SU-DHL-6 (cell line): ENCODE measurements around the gene MAGEB17.

Experiments
- H2AFZ ChIP-seq: fragments of 200-600 bp; sonication (generic); 2 replicates; pipeline ENCODE4 v1.6.1; 2014; ENCODE audit warnings: low read depth, mild to moderate bottlenecking, moderate library complexity, mixed read lengths, antibody characterized with exemption, low read length; ENCODE audit not compliant: severe bottlenecking
- H3F3A ChIP-seq: fragments of 200-600 bp; shearing (Covaris generic); 2 replicates; pipeline ENCODE4 v1.6.0; 2016; ENCODE audit warnings: antibody characterized with exemption, mild to moderate bottlenecking; ENCODE audit not compliant: insufficient read depth
- H3K27ac ChIP-seq: fragments of 200-600 bp; sonication (generic); 2 replicates; pipeline ENCODE4 v1.5.1; 2016; ENCODE audit warnings: low read depth, mild to moderate bottlenecking, low read length, moderate library complexity, mixed read lengths
- H3K27me3 ChIP-seq: fragments of 200-600 bp; sonication (generic), shearing (Covaris generic); 2 replicates; pipeline ENCODE4 v1.6.0; 2014; ENCODE audit warnings: mild to moderate bottlenecking, low read length
- H3K36me3 ChIP-seq: fragments of 200-600 bp; sonication (generic); 2 replicates; pipeline ENCODE4 v1.6.1; 2014; ENCODE audit warnings: mild to moderate bottlenecking, low read length, mixed read lengths
- H3K4me2 ChIP-seq: fragments of 300-600, 200-600 bp; shearing (Covaris generic), sonication (generic); 2 replicates; pipeline ENCODE4 v1.6.0; 2014; ENCODE audit warnings: low read length, low read depth, mild to moderate bottlenecking; ENCODE audit not compliant: poor library complexity, severe bottlenecking
- H3K4me3 ChIP-seq: fragments of 200-600 bp; sonication (generic); 2 replicates; pipeline ENCODE4 v1.5.1; 2014; ENCODE audit warnings: antibody characterized with exemption, low read length, mild to moderate bottlenecking, mixed read lengths; ENCODE audit not compliant: insufficient read depth, poor library complexity, severe bottlenecking
- H3K79me2 ChIP-seq: fragments of 200-600 bp; sonication (generic); 2 replicates; pipeline ENCODE4 v1.6.1; 2014; ENCODE audit warnings: mild to moderate bottlenecking, low read length, moderate library complexity; ENCODE audit not compliant: insufficient read depth
- H3K9ac ChIP-seq: fragments of 200-600 bp; sonication (generic); 2 replicates; pipeline ENCODE4 v1.7.0; 2014; ENCODE audit warnings: mild to moderate bottlenecking, low read length
- H3K9me2 ChIP-seq: fragments of 200-600 bp; sonication (generic); replicated peaks from 2 replicates; pipeline ENCODE4 v1.6.1; 2014; ENCODE audit warnings: low read length; ENCODE audit not compliant: insufficient read depth
- H3K9me3 ChIP-seq: fragments of 200-600 bp; sonication (generic); 2 replicates; pipeline ENCODE4 v1.6.1; 2014; ENCODE audit warnings: low read length, mixed read lengths; ENCODE audit not compliant: insufficient read depth
- H4K20me1 ChIP-seq: fragments of 200-600 bp; sonication (generic); 2 replicates; pipeline ENCODE4 v1.6.1; 2014; ENCODE audit warnings: low read depth, mild to moderate bottlenecking, antibody characterized with exemption, low read length, moderate library complexity, mixed read lengths
- EZH2phosphoT487 ChIP-seq: fragments of 200-600 bp; sonication (generic), shearing (Covaris generic); conservative IDR thresholded peaks from 2 replicates; pipeline ENCODE4 v1.6.1; 2018; ENCODE audit warnings: mild to moderate bottlenecking, antibody characterized with exemption, low read length, moderate library complexity, mixed read lengths
- TF ChIP-seq, protein P1 (sequence below): fragments of 200-600 bp; sonication (generic); IDR thresholded peaks from one replicate; pipeline ENCODE4 v1.5.1; 2017; ENCODE audit warnings: antibody characterized with exemption, mild to moderate bottlenecking, low read length, moderate library complexity; ENCODE audit not compliant: insufficient read depth, poor library complexity, severe bottlenecking

The MAGEB17 gene

DNA sequence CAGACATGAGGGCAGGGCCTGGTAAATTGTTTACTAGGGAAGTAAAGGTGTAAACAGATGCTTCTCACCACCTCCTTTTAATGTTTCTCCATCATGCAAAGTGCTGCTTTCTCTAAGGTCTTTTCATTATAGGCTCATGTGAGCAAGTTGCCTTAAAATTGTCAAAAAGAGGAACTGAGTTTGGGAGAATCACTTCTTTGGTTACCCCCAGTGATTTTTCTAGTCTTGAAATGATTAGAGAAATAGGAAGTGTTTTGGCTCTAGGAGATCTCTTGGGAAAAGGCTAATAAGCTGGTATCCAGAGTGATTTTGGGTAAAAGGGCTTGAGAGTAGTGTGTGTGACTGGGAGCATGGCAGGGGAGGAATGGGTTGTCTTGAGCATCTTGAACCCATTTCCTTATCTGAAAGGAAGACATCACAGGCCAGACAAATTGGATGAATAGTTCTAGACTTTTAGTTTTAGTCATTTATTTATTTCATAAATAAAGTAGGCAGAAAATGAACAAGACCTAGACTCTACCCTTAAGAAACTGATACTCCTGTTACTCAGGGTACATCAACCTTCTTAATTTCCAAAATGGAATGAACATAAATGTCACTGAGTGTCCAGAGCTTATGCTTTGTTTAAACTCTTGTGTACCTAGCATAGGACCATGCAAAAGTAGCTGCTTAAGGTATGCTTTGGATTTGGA lies 29.7 kb upstream of the MAGEB17 start:
- no peak for TF ChIP-seq EZH2phosphoT487
- TF ChIP-seq, protein P1, sequence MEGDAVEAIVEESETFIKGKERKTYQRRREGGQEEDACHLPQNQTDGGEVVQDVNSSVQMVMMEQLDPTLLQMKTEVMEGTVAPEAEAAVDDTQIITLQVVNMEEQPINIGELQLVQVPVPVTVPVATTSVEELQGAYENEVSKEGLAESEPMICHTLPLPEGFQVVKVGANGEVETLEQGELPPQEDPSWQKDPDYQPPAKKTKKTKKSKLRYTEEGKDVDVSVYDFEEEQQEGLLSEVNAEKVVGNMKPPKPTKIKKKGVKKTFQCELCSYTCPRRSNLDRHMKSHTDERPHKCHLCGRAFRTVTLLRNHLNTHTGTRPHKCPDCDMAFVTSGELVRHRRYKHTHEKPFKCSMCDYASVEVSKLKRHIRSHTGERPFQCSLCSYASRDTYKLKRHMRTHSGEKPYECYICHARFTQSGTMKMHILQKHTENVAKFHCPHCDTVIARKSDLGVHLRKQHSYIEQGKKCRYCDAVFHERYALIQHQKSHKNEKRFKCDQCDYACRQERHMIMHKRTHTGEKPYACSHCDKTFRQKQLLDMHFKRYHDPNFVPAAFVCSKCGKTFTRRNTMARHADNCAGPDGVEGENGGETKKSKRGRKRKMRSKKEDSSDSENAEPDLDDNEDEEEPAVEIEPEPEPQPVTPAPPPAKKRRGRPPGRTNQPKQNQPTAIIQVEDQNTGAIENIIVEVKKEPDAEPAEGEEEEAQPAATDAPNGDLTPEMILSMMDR: no peak

DNA sequence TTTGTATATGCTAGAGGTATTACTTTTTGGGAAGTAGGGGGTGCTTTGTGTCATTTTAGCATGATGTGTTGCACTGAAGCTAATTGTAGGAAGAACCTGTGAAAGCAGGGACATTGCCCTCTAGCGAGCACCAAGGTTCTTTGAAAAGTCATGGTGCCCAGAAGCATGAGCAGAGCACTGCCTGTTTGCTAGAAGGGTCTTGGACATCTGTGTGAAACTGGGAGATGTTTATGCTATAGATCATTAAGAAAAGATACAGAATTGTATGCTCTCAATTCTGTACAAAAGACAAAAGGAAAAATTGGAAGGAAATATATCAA lies 29.2 kb upstream of the MAGEB17 start:
- Histone ChIP-seq H3K27ac (no peak overlapping the region), H3K4me2 (peak overlapping the region; percentile 29), H3K9me2 (no peaks in the 10 kb centered on the region), H3K9me3 (no peaks in the 10 kb centered on the region), H3K36me3 (no peaks in the 10 kb centered on the region), H3K79me2 (no peaks in the 10 kb centered on the region), H3K9ac (no peak overlapping the region), H2AFZ (no peak overlapping the region), H4K20me1 (no peaks in the 10 kb centered on the region), H3K27me3 (no peaks in the 10 kb centered on the region), H3F3A (no peaks in the 10 kb centered on the region), H3K4me3 (no peak overlapping the region)
- no peak for TF ChIP-seq EZH2phosphoT487
- TF ChIP-seq, protein P1: peak; percentile 62

More for the DNA sequence above, 29.7 kb upstream of the MAGEB17 start:
- no peak overlapping the region for H3K4me3 ChIP-seq
- no peak overlapping the region for H3K9ac ChIP-seq
- no peaks in the 10 kb centered on the region for H3K27me3 ChIP-seq
- H3K36me3 ChIP-seq: no peaks in the 10 kb centered on the region
- H3K9me3 ChIP-seq: no peaks in the 10 kb centered on the region
- H3K9me2 ChIP-seq: no peaks in the 10 kb centered on the region
- H3K79me2 ChIP-seq: no peaks in the 10 kb centered on the region
- no peaks in the 10 kb centered on the region for H3F3A ChIP-seq
- no peaks in the 10 kb centered on the region for H4K20me1 ChIP-seq
- H3K4me2 ChIP-seq: peak overlapping the region; percentile 29
- peak overlapping the region; percentile 79 for H2AFZ ChIP-seq
- H3K27ac ChIP-seq: no peak overlapping the region

DNA sequence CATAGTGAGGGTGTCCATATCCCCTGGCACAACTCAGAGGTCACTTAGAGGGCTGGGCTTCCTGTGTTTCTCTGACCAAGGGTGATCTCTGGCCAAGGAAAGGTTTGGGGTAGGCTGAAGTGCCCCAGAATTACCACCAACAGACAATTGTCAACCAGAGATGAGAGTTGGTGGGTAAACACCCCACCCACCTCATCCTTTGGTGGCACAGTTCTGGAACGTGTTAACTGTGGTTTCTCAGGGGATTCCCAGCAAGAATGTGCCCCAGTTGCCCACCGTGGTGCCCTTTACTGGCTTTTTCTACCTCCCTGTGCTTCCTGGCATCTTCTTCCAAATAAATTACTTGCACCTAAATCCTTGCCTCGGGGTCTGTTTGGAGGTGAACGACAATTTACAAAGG lies 26.8 kb upstream of the MAGEB17 start:
- Histone ChIP-seq H3K36me3 (no peaks in the 10 kb centered on the region), H3K27me3 (no peaks in the 10 kb centered on the region)

More for the DNA sequence above, 26.8 kb upstream of the MAGEB17 start:
- H3K9me3 ChIP-seq: no peaks in the 10 kb centered on the region
- no peak overlapping the region for H3K4me3 ChIP-seq
- no peaks in the 10 kb centered on the region for H3F3A ChIP-seq
- H2AFZ ChIP-seq: no peak overlapping the region
- TF ChIP-seq EZH2phosphoT487: no peak
- TF ChIP-seq, protein P1: no peak
- no peak overlapping the region for H3K27ac ChIP-seq
- no peak overlapping the region for H3K9ac ChIP-seq
- H4K20me1 ChIP-seq: no peaks in the 10 kb centered on the region
- no peaks in the 10 kb centered on the region for H3K79me2 ChIP-seq
- no peaks in the 10 kb centered on the region for H3K9me2 ChIP-seq
- H3K4me2 ChIP-seq: no peak overlapping the region
